ENCODE results near the gene ACTR1A. TPM values are rescaled to one million over a fixed set of nuclear protein-coding genes. Genes with fewer than 3 reads are reported as not detected.
A peak's percentile ranks its signal among the peaks of the same experiment; 100 is the strongest.

Gene ACTR1A
- total and polyA plus RNA-seq, 12 donors = 68.1 to 154 (median 106) TPM

GRCh38 chr10:102508506-102508905 is 6.0 kb upstream of the ACTR1A start:
- WGBS, 4 donors = 83 to 91% (median 85%) methylated on average over 1 of the region's 1 CpG; no CpG with 5 or more reads in 1 of the 4 donors
- intact Hi-C loops (cut with DNase I) = loop anchor here in 1 of 2 donors (5.0 kb wide), 1 partner anchor 74 kb away; no protein-coding TSS in a partner anchor
- TF ChIP-seq POLR2A (IDR thresholded peaks at IDR 0.05) (no peak), CTCF (IDR thresholded peaks at IDR 0.05) (no peak)
- Histone ChIP-seq H3K4me1 (replicated peaks in 1 of 2) (peaks cover 0 to 9% of the 10 kb centered on the region in 2 donors), H3K9me3 (replicated peaks in 1 of 3) (no peaks in the 10 kb centered on the region), H3K27me3 (no peaks in the 10 kb centered on the region), H3K27ac (no peak overlapping the region), H3K36me3 (replicated peaks in 1 of 2) (peaks cover 0 to 39% of the 10 kb centered on the region in 2 donors), H3K4me3 (no peak overlapping the region)
- no peak for DNase-seq

- TF ChIP-seq POLR2A (IDR thresholded peaks at IDR 0.05) (no peak), CTCF (IDR thresholded peaks at IDR 0.05) (no peak)
- H3K9me3 ChIP-seq (replicated peaks in 1 of 3) = no peaks in the 10 kb centered on the region
- H3K36me3 ChIP-seq (replicated peaks in 1 of 2) = peaks cover 0 to 33% of the 10 kb centered on the region in 2 donors
- intact Hi-C loops (cut with DNase I) = loop anchor here in 1 of 2 donors (5.0 kb wide), 1 partner anchor 75 kb away; no protein-coding TSS in a partner anchor
- H3K4me3 ChIP-seq = no peak overlapping the region
- H3K27me3 ChIP-seq = no peaks in the 10 kb centered on the region
- H3K27ac ChIP-seq = no peak overlapping the region
- peaks cover 0 to 15% of the 10 kb centered on the region in 2 donors for H3K4me1 ChIP-seq (replicated peaks in 1 of 2)
- no peak for DNase-seq
- WGBS, 4 donors = 77 to 83% (median 80%) methylated on average over 3 of the region's 3 CpGs
Observed at GRCh38 chr10:102507521-102507920, 5.0 kb upstream of the ACTR1A start.

GRCh38 chr10:102505462-102506115 is 3.1 kb upstream of the ACTR1A start:
- peaks cover 8 to 24% of the 10 kb centered on the region in 2 donors for H3K4me1 ChIP-seq (replicated peaks in 1 of 2)
- H3K9me3 ChIP-seq (replicated peaks in 1 of 3) = no peaks in the 10 kb centered on the region
- intact Hi-C loops (cut with DNase I) = loop anchor here in 1 of 2 donors (5.0 kb wide), 1 partner anchor 77 kb away; no protein-coding TSS in a partner anchor
- H3K27me3 ChIP-seq = no peaks in the 10 kb centered on the region
- 81 to 87% (median 82%) methylated on average over 10 of the region's 10 CpGs for WGBS, 4 donors
- peaks cover 0 to 15% of the 10 kb centered on the region in 2 donors for H3K36me3 ChIP-seq (replicated peaks in 1 of 2)
- TF ChIP-seq POLR2A (IDR thresholded peaks at IDR 0.05) (no peak), CTCF (IDR thresholded peaks at IDR 0.05) (no peak)
- peak in 1 of 7 donors; percentile 24 for DNase-seq
- H3K27ac ChIP-seq = peak overlapping the region in 2 of 5 donors; percentile 10 to 69
- peak overlapping the region in 1 of 4 donors; percentile 80 for H3K4me3 ChIP-seq

GRCh38 chr10:102504976-102505300 is 2.4 kb upstream of the ACTR1A start:
- H3K27ac ChIP-seq = peak overlapping the region in 4 of 5 donors; percentile 62 to 81 (median 67)
- no peak for DNase-seq
- 3 to 8% (median 5%) methylated on average over 5 of the region's 5 CpGs for WGBS, 4 donors

More at GRCh38 chr10:102504976-102505300, 2.4 kb upstream of the ACTR1A start:
- peaks cover 8 to 24% of the 10 kb centered on the region in 2 donors for H3K4me1 ChIP-seq (replicated peaks in 1 of 2)
- intact Hi-C loops (cut with DNase I) = loop anchor here (5.0 kb wide), 2 partner anchors 77 to 87 kb away; no protein-coding TSS in a partner anchor
- TF ChIP-seq POLR2A (IDR thresholded peaks at IDR 0.05) (no peak), CTCF (IDR thresholded peaks at IDR 0.05) (no peak)
- H3K9me3 ChIP-seq (replicated peaks in 1 of 3) = no peaks in the 10 kb centered on the region
- H3K27me3 ChIP-seq = no peaks in the 10 kb centered on the region
- peaks cover 0 to 10% of the 10 kb centered on the region in 2 donors for H3K36me3 ChIP-seq (replicated peaks in 1 of 2)
- H3K4me3 ChIP-seq = peak overlapping the region in 3 of 4 donors; percentile 80 to 94 (median 80)

Measured in adrenal gland (tissue), 12 donors.